GM12873 (cell line): Measurements from ENCODE around the gene GATA3.

ENCODE experiments used
- CTCF ChIP-seq: IDR thresholded peaks from 2 replicates; pipeline ENCODE4 v1.5.1; 2012; ENCODE audit warnings: low read depth, mild to moderate bottlenecking, moderate library complexity, low read length, control low read depth; ENCODE audit not compliant: insufficient read depth; ENCODE audit errors: missing control alignments

Gene GATA3

GRCh38 chr10:8054494-8055407 is at the start of gene GATA3:
GATA3 (plus strand) TSS chr10:8054688; CDS start chr10:8055656, 968 bp downstream.
- TF ChIP-seq CTCF = no peak

GRCh38 chr10:8006274-8006999 is 48.1 kb upstream of the GATA3 start:
- TF ChIP-seq CTCF = no peak

- no peak for TF ChIP-seq CTCF
Observed at GRCh38 chr10:8009031-8009430, 45.5 kb upstream of the GATA3 start.

DNA sequence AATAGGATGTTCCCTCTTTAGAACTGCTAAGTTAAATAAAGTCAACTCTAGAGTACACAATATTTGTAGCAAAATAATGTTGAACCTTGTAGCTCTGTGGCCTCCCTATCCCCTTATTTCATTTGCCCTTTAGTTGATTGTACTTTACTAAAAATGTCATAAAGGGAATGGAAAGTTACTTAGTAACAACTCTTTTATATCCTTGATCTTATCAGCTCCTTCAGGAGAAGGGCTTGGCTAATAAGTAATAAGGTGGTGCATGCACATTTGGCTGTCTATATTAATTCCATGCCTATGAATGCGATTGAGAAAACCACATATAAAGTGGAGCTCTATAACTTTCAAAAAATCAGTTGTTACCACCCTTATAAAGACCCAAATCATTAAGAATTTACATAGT is 41.5 kb upstream of the GATA3 start:
- no peak for TF ChIP-seq CTCF

- no peak for TF ChIP-seq CTCF
Observed at GRCh38 chr10:8013619-8014018, 40.9 kb upstream of the GATA3 start.

DNA sequence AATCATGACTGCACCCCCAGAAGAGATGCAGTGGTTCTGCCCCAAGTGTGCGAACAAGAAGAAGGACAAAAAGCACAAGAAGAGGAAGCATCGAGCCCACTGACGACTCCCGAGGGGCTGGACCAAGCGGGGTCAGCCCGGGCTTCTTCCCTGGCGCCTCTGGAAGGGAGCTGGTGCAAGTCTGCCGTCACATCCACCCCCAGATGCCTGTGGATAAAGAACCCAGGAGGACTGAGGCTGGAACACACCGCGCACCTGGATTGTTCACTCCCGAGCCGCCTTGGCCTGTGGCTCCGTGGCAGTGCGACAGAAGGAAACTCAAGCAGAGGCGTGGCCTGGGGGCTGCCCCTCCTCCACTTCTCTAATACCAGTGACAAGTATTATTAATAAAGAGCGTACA is 39.8 kb upstream of the GATA3 start:
- no peak for TF ChIP-seq CTCF

DNA sequence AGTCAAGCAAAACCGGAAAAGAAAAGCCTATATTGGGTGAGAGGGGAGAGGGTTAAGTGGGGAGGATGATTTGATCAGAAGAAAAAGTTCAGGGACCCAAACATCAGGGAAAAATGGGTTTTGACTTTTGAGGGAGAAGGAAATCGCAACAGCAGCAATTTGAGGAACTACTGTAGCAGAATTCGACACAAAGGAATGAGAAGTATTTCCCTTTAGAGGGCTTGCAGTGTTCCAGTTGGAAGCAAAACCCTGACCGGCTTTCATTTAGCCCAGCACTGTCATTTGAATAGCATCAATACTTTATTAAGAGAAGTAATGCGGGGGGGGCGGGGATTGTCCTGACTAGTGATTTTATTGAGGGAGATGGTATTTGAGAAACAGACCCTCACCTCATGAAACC is 37.2 kb upstream of the GATA3 start:
- no peak for TF ChIP-seq CTCF
